Naive thymus-derived CD4-positive, alpha-beta T cell (primary cell): ENCODE data around the gene PRPH. TPM values are rescaled to one million over a fixed set of nuclear protein-coding genes. Genes with fewer than 3 reads are reported as not detected.
A peak's percentile ranks its signal among the peaks of the same experiment; 100 is the strongest.
"Not testable (repeated sequence)": the region's sequence is repeated elsewhere in the genome, so short reads cannot be mapped to it uniquely, and the experiment has no call there.

ENCODE experiments used
- ATAC-seq: fragments of 150-1000 bp; cut with Tn5 transposase; 2 replicates; pipeline ENCODE4 v1.10.0; 2021; ENCODE audit warnings: mild to moderate bottlenecking, moderate library complexity
- CTCF ChIA-PET: fragments of 350-600 bp; sonication (Branson Sonifier 250); formaldehyde crosslinking; loops from one replicate; lab custom pipeline; 2021; ENCODE audit warnings: antibody characterized with exemption; lab: Charles Lee
- POLR2A ChIA-PET: fragments of 350-600 bp; sonication (Branson Sonifier 250); formaldehyde crosslinking; loops from one replicate; lab custom pipeline; 2021; ENCODE audit warnings: antibody characterized with exemption, inconsistent platforms; lab: Charles Lee
- DNase-seq, 9 donors: peaks; one replicate each; pipeline versions ENCODE4 v3.0.0 to v3.0.0-alpha.2; 2020 to 2022; ENCODE audit warnings: mixed read lengths in 1 of 9
- H3K27ac ChIP-seq: one replicate; pipeline ENCODE4 v1.7.0; 2013; ENCODE audit warnings: mild to moderate bottlenecking, low read depth, low read length, moderate library complexity
- H3K27me3 ChIP-seq, 2 donors: one replicate each; pipeline ENCODE4 v1.7.0; 2013; ENCODE audit warnings: low read length in 2 of 2, mild to moderate bottlenecking in 2 of 2, moderate library complexity in 2 of 2; ENCODE audit not compliant: control insufficient read depth in 2 of 2, insufficient read depth in 2 of 2
- H3K36me3 ChIP-seq, 3 experiments: 1 replicate in 2 of 3; 2 replicates in 1 of 3; pipeline ENCODE4 v1.7.0; 2013; ENCODE audit warnings: low read length in 3 of 3, mild to moderate bottlenecking in 3 of 3, moderate library complexity in 1 of 3; ENCODE audit not compliant: insufficient read depth in 3 of 3, control insufficient read depth in 2 of 3
- H3K4me1 ChIP-seq, 2 donors: one replicate each; pipeline ENCODE4 v1.7.0; 2013; ENCODE audit warnings: low read length in 2 of 2, mild to moderate bottlenecking in 2 of 2, moderate library complexity in 1 of 2; ENCODE audit not compliant: control insufficient read depth in 2 of 2, insufficient read depth in 2 of 2
- H3K4me3 ChIP-seq: 2 replicates; pipeline ENCODE4 v1.7.0; 2013; ENCODE audit warnings: mild to moderate bottlenecking, low read length
- H3K9me3 ChIP-seq, 3 experiments: 1 replicate in 2 of 3; 2 replicates in 1 of 3; pipeline ENCODE4 v1.7.0; 2013; ENCODE audit warnings: low read length in 3 of 3; ENCODE audit not compliant: control insufficient read depth in 2 of 3
- H3K27ac Mint-ChIP-seq, 9 donors: one replicate each; pipeline ENCODE4 v1.8.0; 2020 to 2022; ENCODE audit warnings: mixed read lengths in 9 of 9, mild to moderate bottlenecking in 8 of 9, moderate library complexity in 5 of 9, inconsistent platforms in 2 of 9
- H3K27me3 Mint-ChIP-seq, 5 donors: one replicate each; pipeline ENCODE4 v1.8.0; 2021 to 2022; ENCODE audit warnings: mixed read lengths in 5 of 5, mild to moderate bottlenecking in 1 of 5
- H3K36me3 Mint-ChIP-seq, 5 donors: one replicate each; pipeline ENCODE4 v1.8.0; 2020 to 2022; ENCODE audit warnings: mixed read lengths in 5 of 5, mild to moderate bottlenecking in 3 of 5, inconsistent platforms in 1 of 5
- H3K4me1 Mint-ChIP-seq, 7 donors: one replicate each; pipeline ENCODE4 v1.8.0; 2020 to 2022; ENCODE audit warnings: mixed read lengths in 7 of 7, mild to moderate bottlenecking in 3 of 7, inconsistent platforms in 1 of 7
- H3K4me3 Mint-ChIP-seq, 10 donors: one replicate each; pipeline ENCODE4 v1.8.0; 2020 to 2022; ENCODE audit warnings: mild to moderate bottlenecking in 10 of 10, mixed read lengths in 10 of 10, moderate library complexity in 6 of 10, inconsistent platforms in 2 of 10
- H3K9me3 Mint-ChIP-seq, 11 donors: one replicate each; pipeline ENCODE4 v1.8.0; 2020 to 2022; ENCODE audit warnings: mixed read lengths in 11 of 11, mild to moderate bottlenecking in 4 of 11, inconsistent platforms in 1 of 11, moderate library complexity in 1 of 11
- intact Hi-C, 2 donors: fragments of 100-400 bp; cut with micrococcal nuclease; formaldehyde crosslinking; loops; one replicate each; pipeline ENCODE4 v1.15.1; 2023
- polyA plus RNA-seq, 2 donors: library from polyadenylated mRNA; unstranded; fragments of 300-500 nt; fragmentation: Illumina TruSeq; gene quantifications; one replicate each; pipeline ENCODE4 v1.2.3, GENCODE V29; 2021
- total RNA-seq, 6 experiments: library from RNA in 5 of 6; stranded (reverse) in 5 of 6; gene quantifications; 1 replicate in 5 of 6; 2 replicates in 1 of 6; pipeline ENCODE4 v1.2.3 and lab custom pipeline; 2021 to 2026

PRPH gene
- total and polyA plus RNA-seq, 7 experiments from 2014 or later, result not detected

GRCh38 chr12:49264873-49265792, 29.8 kb upstream of the PRPH start, which contains the start of gene TUBA1C:
TSS of gene TUBA1C (plus strand) at chr12:49265082. CDS start at chr12:49265182, 100 bp downstream.
- no peaks in the 10 kb centered on the region for H3K27me3 ChIP-seq
- ATAC-seq, result peak; percentile 93
- intact Hi-C loops, result loop anchor here (1.0 to 10.0 kb wide), 11 partner anchors 31 to 850 kb away; partner anchors contain the start of genes MCRS1 (in 2 of the 2), TUBA1A (in 2 of the 2), COX14 (in 1 of the 2) and KMT2D (in 1 of the 2)
- CTCF ChIA-PET, result interaction anchor here (0.8 kb wide), 1 partner anchor 134 kb away, joined by 3 read pairs; the partner anchor contains the start of gene TUBA1B
- H3K4me3 Mint-ChIP-seq, result peak within 1 kb of the TSS; percentile 88 to 99 (median 92)
- H3K9me3 ChIP-seq, result no peaks in the 10 kb centered on the region
- peak within 1 kb of the TSS; percentile 68 for H3K27ac ChIP-seq
- peak; percentile 67 to 98 (median 72) for DNase-seq
- POLR2A ChIA-PET, result interaction anchor here (0.6 to 1.6 kb wide), 4 partner anchors 30 to 1400 kb away, joined by 3 to 6 read pairs (median 3); partner anchors contain the start of genes TUBA1A and TUBA1B
- peaks cover 16% of the 10 kb centered on the region in 2 donors for H3K4me1 ChIP-seq
- peak within 1 kb of the TSS; percentile 91 for H3K4me3 ChIP-seq
- peaks cover 0 to 9% (median 4%) of the 10 kb centered on the region in 3 experiments for H3K36me3 ChIP-seq
- peak within 1 kb of the TSS; percentile 65 to 99 (median 89) for H3K27ac Mint-ChIP-seq
- H3K27me3 Mint-ChIP-seq, result peaks cover 0 to 2% (median 0%) of the 10 kb centered on the region in 5 donors
- no peaks in the 10 kb centered on the region for H3K9me3 Mint-ChIP-seq
- H3K4me1 Mint-ChIP-seq, result peaks cover 4 to 50% (median 11%) of the 10 kb centered on the region in 7 donors
- peaks cover 0 to 22% (median 4%) of the 10 kb centered on the region in 5 donors for H3K36me3 Mint-ChIP-seq

DNA sequence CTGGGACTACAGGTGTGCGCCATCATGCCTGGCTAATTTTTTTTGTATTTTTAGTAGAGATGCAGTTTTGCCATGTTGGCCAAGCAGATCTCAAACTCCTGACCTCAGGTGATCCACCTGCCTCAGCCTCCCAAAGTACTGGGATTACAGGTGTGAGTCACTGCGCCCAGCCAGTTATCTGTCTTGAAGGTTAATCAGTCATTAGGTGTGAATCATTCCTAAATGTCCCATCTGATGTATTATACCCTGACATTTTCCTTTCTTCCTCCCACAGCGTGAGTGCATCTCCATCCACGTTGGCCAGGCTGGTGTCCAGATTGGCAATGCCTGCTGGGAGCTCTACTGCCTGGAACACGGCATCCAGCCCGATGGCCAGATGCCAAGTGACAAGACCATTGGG, 25.8 kb upstream of the PRPH start:
- H3K9me3 ChIP-seq, H3K27ac Mint-ChIP-seq, H3K4me3 ChIP-seq, H3K9me3 Mint-ChIP-seq, DNase-seq, H3K27me3 Mint-ChIP-seq, POLR2A ChIA-PET, H3K4me3 Mint-ChIP-seq, H3K27me3 ChIP-seq, ATAC-seq, H3K27ac ChIP-seq: not testable (repeated sequence)
- Mint-ChIP-seq H3K4me1 (peaks cover 1 to 40% (median 8%) of the 10 kb centered on the region in 7 donors), H3K36me3 (peaks cover 0 to 36% (median 11%) of the 10 kb centered on the region in 5 donors)
- intact Hi-C loops, result loop anchor here in 1 of 2 donors (10.0 kb wide), 3 partner anchors 204 to 846 kb away; partner anchors contain the start of genes COX14, KMT2D, NCKAP5L and RHEBL1
- H3K4me1 ChIP-seq, result peaks cover 12 to 16% of the 10 kb centered on the region in 2 donors
- peaks cover 0 to 31% (median 14%) of the 10 kb centered on the region in 3 experiments for H3K36me3 ChIP-seq
- CTCF ChIA-PET, result interaction anchor here (0.9 kb wide), 1 partner anchor 11 kb away, joined by 3 read pairs; no protein-coding TSS in a partner anchor

DNA sequence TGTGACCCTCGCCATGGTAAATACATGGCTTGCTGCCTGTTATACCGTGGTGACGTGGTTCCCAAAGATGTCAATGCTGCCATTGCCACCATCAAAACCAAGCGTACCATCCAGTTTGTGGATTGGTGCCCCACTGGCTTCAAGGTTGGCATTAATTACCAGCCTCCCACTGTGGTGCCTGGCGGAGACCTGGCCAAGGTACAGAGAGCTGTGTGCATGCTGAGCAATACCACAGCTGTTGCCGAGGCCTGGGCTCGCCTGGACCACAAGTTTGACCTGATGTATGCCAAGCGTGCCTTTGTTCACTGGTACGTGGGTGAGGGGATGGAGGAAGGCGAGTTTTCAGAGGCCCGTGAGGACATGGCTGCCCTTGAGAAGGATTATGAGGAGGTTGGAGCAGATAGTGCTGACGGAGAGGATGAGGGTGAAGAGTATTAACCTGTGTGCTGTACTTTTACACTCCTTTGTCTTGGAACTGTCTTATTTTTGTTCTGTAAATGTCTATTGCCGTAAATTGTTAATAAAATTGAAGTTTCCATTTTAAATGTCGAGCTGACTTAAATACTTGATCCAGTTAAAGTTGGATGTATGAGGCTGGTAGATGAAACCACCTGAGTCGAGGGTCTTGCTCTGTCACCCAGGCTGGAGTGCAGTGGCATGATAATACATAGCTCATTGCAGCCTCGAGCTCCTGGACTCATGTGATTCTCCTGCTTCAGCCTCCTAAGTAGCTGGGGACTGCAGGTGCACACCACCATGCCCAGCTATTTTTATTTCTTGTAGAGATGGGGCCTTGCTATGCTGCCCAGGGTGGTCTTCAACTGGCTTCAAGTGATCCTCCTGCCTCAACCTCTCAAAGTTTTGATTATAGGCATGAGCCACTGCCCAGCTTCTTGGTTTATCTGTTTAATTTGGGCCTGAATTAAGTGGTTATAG, 21.9 kb upstream of the PRPH start:
- Histone ChIP-seq H3K4me3 (no peak overlapping the region), H3K4me1 (no peaks in the 10 kb centered on the region), H3K9me3 (no peaks in the 10 kb centered on the region), H3K27ac (no peak overlapping the region), H3K36me3 (peaks cover 0 to 31% (median 14%) of the 10 kb centered on the region in 3 experiments), H3K27me3 (no peaks in the 10 kb centered on the region)
- peaks cover 0 to 26% (median 11%) of the 10 kb centered on the region in 5 donors for H3K36me3 Mint-ChIP-seq
- ATAC-seq (no peak), DNase-seq (no peak)
- no peak overlapping the region for H3K4me3 Mint-ChIP-seq
- H3K27ac Mint-ChIP-seq, result peak overlapping the region in 1 of 9 donors; percentile 2
- POLR2A ChIA-PET, result interaction anchor here (0.6 kb wide), 1 partner anchor 65 kb away, joined by 3 read pairs; no protein-coding TSS in a partner anchor
- H3K27me3 Mint-ChIP-seq, result no peaks in the 10 kb centered on the region
- intact Hi-C loops, result no loop called here
- H3K4me1 Mint-ChIP-seq, result peaks cover 0 to 18% (median 3%) of the 10 kb centered on the region in 7 donors
- no peaks in the 10 kb centered on the region for H3K9me3 Mint-ChIP-seq
- CTCF ChIA-PET, result no interaction called here

DNA sequence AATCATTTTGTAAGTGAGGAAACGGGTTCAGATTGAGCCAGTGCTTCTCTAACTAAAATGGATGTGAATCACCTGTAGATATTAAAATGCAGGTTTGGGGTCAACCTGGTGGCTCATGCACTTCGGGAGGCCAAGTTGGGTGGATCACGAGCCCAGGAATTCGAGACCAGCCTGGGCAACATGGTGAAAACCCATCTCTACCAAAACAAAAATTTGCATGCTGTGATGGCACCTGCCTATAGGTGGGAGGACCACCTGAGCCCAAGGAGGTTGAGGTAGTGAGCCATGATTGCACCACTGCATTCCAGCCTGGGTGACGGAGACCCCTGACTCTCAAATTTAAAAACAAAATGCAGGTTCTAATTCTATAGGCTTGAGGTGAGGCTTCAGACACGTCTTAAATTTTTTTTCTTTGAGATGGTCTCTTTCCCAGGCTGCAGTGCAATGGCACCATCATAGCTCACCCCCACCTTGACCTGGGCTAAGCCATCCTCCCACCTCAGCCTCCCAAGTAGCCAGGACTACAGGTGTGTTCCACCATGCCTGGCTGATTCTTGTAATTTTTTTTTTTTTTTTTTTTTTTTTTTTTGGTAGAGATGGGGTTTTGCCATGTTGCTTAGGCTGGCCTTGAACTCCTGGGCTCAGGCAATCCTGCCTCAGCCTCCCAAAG, 21.1 kb upstream of the PRPH start:
- Mint-ChIP-seq H3K27ac (no peak overlapping the region), H3K4me3 (no peak overlapping the region), H3K4me1 (peaks cover 0 to 13% (median 0%) of the 10 kb centered on the region in 7 donors), H3K36me3 (peaks cover 0 to 26% (median 11%) of the 10 kb centered on the region in 5 donors), H3K27me3 (no peaks in the 10 kb centered on the region), H3K9me3 (no peaks in the 10 kb centered on the region)
- ChIA-PET POLR2A (interaction anchor here (0.6 kb wide), 1 partner anchor 66 kb away, joined by 3 read pairs; no protein-coding TSS in a partner anchor), CTCF (no interaction called here)
- ATAC-seq, result no peak
- no peaks in the 10 kb centered on the region for H3K9me3 ChIP-seq
- intact Hi-C loops, result no loop called here
- no peaks in the 10 kb centered on the region for H3K27me3 ChIP-seq
- DNase-seq, result no peak
- no peaks in the 10 kb centered on the region for H3K4me1 ChIP-seq
- peaks cover 0 to 31% (median 14%) of the 10 kb centered on the region in 3 experiments for H3K36me3 ChIP-seq
- no peak overlapping the region for H3K27ac ChIP-seq
- no peak overlapping the region for H3K4me3 ChIP-seq

DNA sequence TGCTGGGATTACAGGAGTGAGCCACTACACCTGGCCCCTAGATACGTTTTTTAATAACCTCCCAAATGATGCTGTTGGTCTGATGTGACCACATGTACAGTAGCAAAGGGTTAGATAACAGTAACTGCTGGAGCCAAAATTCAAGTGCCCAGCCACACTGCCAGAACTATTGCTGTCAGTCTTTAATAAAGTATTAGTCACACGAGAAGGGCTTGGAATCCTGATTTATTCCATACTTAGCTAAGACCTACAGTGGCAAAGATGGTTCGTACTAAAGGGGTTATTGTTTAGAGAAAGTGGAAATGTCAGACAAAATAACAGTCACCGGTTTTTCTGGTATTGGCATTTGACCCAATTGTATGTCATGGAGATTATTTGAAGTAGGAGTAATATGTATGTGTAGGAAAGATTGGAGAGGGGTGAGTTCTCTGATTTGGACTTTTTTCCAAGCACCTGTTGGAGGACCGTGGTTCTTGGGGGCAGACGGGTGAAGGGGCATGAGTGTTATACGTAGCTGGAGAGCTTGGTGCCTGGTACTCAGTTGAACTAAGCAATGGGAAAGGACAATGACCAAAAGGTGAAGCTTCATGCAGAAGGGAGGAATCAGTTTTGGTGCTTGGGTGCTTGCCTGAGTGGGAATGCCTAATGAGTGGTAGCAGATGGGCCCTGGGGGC, 20.4 kb upstream of the PRPH start:
- Histone ChIP-seq H3K27ac (no peak overlapping the region), H3K4me3 (no peak overlapping the region), H3K4me1 (no peaks in the 10 kb centered on the region), H3K9me3 (no peaks in the 10 kb centered on the region), H3K36me3 (peaks cover 0 to 28% (median 14%) of the 10 kb centered on the region in 3 experiments), H3K27me3 (no peaks in the 10 kb centered on the region)
- CTCF ChIA-PET, result interaction anchor here (0.7 kb wide), 1 partner anchor 84 kb away, joined by 5 read pairs; no protein-coding TSS in a partner anchor
- no peak for ATAC-seq
- Mint-ChIP-seq H3K9me3 (no peaks in the 10 kb centered on the region), H3K27ac (no peak overlapping the region), H3K4me3 (no peak overlapping the region), H3K27me3 (peaks cover 0 to 4% (median 0%) of the 10 kb centered on the region in 5 donors), H3K36me3 (peaks cover 0 to 21% (median 11%) of the 10 kb centered on the region in 5 donors), H3K4me1 (peaks cover 0 to 9% (median 0%) of the 10 kb centered on the region in 7 donors)
- intact Hi-C loops, result no loop called here
- DNase-seq, result no peak
- POLR2A ChIA-PET, result no interaction called here
